ENCODE measurements around the gene URB2.

- TF ChIP-seq POLR2AphosphoS5 (IDR thresholded peaks at IDR 0.05) (no peak), CTCF (IDR thresholded peaks at IDR 0.05) (no peak), POLR2A (IDR thresholded peaks at IDR 0.05) (no peak), EP300 (IDR thresholded peaks at IDR 0.05) (no peak)
Observed at GRCh38 chr1:229665912-229666558, 40.0 kb downstream of the URB2 start.

All from stomach (tissue), 4 donors.